HG02870 (cell line): Measurements from ENCODE around the gene C2orf66.

Experiments used
- ATAC-seq: cut with Tn5 transposase; IDR thresholded peaks from one replicate; pipeline ENCODE4 v1.9.1; 2021; ENCODE audit warnings: mild to moderate bottlenecking, moderate library complexity; ENCODE audit not compliant: unreplicated experiment

The C2orf66 gene

GRCh38 chr2:196809260-196809659 is at the start of gene C2orf66:
TSS of gene C2orf66 (minus strand) at chr2:196809355. CDS start at chr2:196809336, 19 bp downstream.
- no peak for ATAC-seq

GRCh38 chr2:196854629-196855028 is 45.5 kb upstream of the C2orf66 start:
- no peak for ATAC-seq

DNA sequence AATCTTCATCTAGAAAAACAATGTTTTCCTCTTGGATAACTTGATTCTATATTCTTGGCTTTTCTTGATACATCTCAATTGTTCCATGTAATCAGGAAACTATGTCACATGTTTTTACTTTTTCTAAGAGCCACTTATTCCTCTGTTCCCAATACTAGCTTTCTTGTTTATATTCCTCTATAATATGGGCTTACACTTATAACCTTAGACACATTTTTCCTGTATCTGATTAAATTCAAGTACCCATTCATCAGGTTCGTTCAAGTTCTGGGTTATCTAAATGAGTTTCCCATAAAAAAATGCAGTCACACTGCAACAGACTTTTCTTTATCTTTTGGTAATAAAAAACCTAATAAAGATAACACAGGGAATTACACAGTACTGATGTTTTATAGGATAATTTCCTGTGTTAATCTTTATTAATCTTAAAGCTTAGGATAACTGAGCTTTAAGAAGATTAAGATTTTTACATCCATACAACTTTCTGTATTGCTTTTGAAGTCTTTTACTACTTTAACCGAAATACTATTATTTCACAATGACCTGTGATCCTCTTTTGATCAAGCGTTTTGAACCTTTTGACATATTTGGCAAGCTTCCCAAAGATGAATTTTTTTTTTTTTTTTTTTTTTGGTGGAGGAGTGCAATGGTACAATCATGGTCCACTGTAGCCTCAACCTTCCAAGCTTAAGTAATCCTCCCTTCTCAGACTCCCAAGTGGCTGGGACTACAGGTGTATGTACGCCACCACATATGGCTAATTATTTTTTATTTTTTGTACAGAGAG is 44.3 kb upstream of the C2orf66 start:
- ATAC-seq = no peak

GRCh38 chr2:196851088-196851487 is 41.9 kb upstream of the C2orf66 start:
- ATAC-seq = no peak

GRCh38 chr2:196849895-196850294 is 40.7 kb upstream of the C2orf66 start:
- ATAC-seq = no peak

- no peak for ATAC-seq
Measured at GRCh38 chr2:196846295-196846694, 37.1 kb upstream of the C2orf66 start.

DNA sequence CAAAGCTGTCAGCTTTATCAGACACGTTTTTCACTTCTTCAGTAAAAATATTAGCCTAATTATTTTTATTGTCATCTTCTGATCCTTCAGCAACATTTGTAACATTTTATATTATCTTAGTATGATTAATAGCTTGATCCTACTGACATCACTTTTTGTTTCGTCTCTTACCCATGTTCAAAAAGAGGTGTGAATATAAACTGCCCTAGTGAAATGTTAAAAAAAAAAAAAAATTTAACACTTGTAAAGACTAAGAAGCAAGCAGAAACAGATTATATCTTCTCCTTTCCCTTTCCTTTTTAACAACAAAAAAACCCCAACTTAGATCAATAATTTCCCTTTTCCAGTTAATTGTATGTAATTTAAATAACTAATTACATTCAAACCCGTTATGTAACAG is 36.2 kb upstream of the C2orf66 start:
- ATAC-seq = no peak

- no peak for ATAC-seq
Measured at GRCh38 chr2:196840171-196840570, 31.0 kb upstream of the C2orf66 start.

GRCh38 chr2:196839574-196839973 is 30.4 kb upstream of the C2orf66 start:
- ATAC-seq = no peak

DNA sequence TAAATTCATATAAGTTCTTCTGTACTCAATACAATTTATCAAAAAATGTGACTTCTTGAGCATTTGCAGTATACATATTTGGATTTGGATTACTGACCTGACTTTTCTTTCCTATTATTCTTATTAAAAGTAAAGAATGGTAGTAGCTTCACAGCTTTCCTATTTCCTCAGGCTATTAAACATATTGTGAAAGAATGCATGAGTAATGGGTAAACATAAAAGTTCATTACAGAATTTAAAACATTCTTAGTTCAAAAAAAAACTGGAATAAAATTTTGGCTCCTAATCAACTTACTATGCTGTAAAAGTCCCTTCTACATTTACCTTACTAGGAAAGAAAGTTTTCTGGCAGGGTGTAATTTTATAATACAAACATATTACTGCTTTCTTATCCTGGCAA is 27.3 kb upstream of the C2orf66 start:
- ATAC-seq = no peak

GRCh38 chr2:196830701-196831100 is 21.5 kb upstream of the C2orf66 start:
- ATAC-seq = no peak

- ATAC-seq = no peak
Measured at GRCh38 chr2:196827356-196827755, 18.2 kb upstream of the C2orf66 start.

- ATAC-seq = no peak
Measured at GRCh38 chr2:196823750-196824522, 14.8 kb upstream of the C2orf66 start.

DNA sequence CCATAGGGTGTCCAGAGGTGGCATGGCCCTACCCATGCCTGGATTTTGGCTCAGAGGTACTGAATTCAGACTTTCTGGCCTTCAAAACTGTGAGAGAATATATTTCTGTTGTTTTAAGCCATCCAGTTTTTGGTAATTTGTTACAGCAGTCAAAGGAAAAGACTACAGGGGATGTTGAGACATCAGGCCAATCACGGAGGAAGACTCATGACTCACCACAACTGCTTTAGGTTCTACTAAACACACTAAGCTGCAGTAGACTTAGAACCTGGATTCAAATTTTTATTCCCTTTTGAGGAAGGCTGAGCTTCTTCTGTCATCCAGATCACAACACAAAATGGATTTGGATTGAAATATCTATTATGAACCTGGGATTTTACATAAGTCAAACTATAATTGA is 12.0 kb upstream of the C2orf66 start:
- no peak for ATAC-seq

DNA sequence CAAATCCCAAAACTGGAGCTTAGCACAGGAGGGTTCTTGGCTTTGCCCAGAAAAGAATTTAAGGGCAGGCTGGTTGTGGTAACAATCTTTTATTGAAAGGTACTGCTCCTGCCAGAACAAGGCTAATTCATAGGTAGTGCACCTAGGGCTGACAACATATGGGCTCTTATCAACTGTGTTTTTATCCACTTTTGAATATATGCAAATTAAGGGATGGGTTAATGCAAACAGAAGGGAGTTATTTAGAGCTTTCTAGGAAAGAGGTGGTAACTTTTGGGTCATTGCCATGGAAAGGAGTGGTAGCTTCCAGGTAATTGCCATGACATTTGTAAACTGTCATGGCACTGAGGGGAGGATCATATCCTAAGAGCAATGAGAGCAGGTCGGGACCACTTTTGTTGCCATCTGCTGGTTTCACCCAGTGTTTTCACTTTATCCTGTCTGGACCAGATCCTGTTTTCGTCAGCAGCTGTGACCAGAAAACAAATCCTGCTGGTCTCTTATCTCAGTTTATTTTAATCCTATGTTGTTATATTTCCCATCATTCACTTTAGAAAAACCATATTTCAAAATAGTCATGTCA is 981 bp downstream of the C2orf66 start:
- no peak for ATAC-seq

- ATAC-seq = no peak
Measured at GRCh38 chr2:196804381-196804780, 4.8 kb downstream of the C2orf66 start.

DNA sequence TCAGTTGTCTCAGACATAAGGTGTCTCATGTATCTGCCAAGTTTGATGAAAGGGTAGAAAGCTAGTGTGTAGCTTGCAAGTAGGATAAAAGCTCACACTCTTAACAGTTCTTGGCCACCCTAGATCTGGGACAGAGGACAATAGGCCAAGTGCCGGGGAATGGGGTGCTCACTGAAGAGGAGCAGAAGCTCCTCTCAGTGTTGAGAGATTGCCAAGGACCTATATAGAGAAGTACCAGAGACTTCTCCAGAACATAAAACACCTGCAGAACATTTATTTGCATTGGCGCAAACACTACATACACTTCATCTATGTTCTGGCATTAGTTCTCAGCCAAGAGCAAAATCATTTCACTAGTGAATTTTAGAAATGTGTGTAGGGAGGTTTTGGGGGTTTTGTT is 6.8 kb downstream of the C2orf66 start:
- ATAC-seq = no peak

DNA sequence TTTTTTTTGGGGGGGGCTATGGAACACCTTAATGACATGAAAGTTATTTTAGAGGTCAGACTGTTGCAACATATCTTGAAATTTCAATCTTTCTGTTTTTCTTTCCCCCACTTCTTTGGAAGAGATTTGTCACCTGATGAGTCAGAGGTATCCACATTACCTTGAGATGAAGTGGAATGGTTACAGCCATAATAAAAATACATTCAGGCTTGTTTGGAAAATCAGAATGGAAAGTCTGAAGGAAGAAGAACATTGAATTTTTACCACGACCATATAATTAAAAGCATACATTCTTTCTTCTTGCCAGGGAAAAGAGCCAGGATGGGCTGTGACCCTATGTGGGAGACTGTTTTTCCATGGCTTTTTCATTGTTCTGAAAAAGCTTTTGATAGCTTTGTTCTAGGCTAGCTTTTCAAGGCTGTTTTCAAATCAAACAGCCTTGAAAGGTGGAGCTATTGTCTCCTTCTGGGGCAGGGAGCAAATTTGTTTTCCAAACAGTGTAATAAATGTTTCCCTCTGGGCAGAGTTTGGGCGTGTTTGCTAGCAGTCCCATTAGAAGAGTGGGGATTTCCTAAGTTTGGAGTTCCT is 7.4 kb downstream of the C2orf66 start:
- no peak for ATAC-seq

DNA sequence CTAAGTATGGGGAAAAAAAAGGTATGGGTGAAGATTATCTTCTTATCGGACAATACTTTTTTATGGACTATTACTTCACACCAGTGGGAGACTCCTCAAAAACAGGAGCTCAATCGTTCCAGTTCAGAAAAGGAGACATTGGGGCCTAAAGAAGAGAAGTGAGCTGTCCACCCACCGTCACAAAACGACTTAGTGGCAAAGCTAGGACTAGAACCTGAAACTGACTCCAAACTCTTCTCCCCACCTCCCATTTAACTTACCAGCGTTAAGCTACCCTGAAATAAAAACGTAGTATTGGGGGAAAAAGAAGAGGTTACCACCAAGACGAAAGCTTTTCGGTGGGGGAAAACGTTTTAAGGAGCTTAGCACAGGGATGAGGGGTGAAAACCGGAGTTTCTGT is 10.2 kb downstream of the C2orf66 start:
- no peak for ATAC-seq

DNA sequence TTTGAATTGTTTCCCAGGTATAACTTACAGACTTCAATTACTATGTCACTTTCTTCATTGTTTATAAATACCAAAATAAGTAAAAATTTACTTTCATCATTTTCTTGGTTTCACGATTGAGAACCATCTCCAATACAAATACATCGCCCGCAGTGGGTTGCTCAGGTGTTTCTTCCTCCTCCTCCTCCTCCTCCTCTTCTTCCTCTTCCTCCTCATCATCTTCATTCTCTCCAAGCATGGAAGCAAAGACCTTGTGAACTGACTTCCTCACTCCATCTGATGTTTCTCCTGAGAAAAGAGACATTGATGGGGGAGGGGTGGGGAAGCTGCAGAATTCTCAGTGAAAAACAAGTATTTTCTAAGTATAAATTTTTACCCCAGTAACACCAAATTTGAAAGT is 16.3 kb downstream of the C2orf66 start:
- ATAC-seq = no peak

DNA sequence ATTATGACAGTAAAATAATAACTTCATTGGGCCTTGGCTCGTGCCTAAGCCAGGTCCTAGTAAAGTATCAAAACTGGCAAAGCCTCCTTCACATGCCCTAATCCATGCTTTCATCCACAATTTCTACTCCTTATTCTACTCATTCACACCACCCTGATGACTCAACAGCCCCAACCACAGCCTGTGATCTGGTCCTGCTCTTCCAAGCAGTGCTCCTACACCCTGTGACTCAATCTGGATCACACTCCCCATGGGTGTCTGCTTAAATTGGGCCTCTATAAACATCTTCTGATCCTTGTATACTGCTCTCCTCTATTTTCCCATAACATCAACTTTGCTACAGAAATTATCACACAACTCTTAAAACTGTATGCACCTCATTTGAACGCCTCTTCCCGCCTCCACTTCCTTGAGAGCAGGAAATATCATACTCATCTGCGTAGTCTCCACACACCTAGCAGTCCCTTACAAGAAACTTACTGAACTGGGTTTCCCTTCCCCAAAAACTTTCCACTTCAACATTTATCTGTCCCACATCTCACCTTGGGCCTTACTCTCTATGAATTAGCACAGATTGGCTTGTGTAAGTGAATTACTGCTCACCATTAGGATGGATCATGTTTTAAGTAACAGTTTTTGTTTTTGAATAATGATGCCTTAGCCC is 25.6 kb downstream of the C2orf66 start:
- peak; percentile 85 for ATAC-seq
